Duodenal mucosa (tissue), 2 donors: Measurements from ENCODE around the gene ZNF532.

Experiments
- H3K27ac ChIP-seq: one replicate; pipeline ENCODE4 v1.7.0; 2013; ENCODE audit warnings: low read depth, low read length
- H3K27me3 ChIP-seq, 2 donors: one replicate each; pipeline ENCODE4 v1.7.0; 2013; ENCODE audit warnings: low read length in 2 of 2, control low read depth in 1 of 2; ENCODE audit not compliant: insufficient read depth in 2 of 2, control insufficient read depth in 1 of 2
- H3K36me3 ChIP-seq, 2 donors: one replicate each; pipeline ENCODE4 v1.7.0; 2013; ENCODE audit warnings: low read length in 2 of 2, control low read depth in 1 of 2; ENCODE audit not compliant: insufficient read depth in 2 of 2, control insufficient read depth in 1 of 2
- H3K4me1 ChIP-seq, 2 donors: one replicate each; pipeline ENCODE4 v1.7.0; 2013; ENCODE audit warnings: low read length in 2 of 2, control low read depth in 1 of 2; ENCODE audit not compliant: insufficient read depth in 2 of 2, control insufficient read depth in 1 of 2
- H3K4me3 ChIP-seq, 2 donors: one replicate each; pipeline ENCODE4 v1.7.0; 2013; ENCODE audit warnings: low read length in 2 of 2, low read depth in 1 of 2
- H3K9ac ChIP-seq, 2 donors: one replicate each; pipeline ENCODE4 v1.7.0; 2013; ENCODE audit warnings: low read length in 2 of 2, low read depth in 1 of 2
- H3K9me3 ChIP-seq, 2 donors: one replicate each; pipeline ENCODE4 v1.7.0; 2013; ENCODE audit warnings: low read length in 2 of 2, control low read depth in 1 of 2; ENCODE audit not compliant: control insufficient read depth in 1 of 2

ZNF532 gene

GRCh38 chr18:59029663-59030429, 165.2 kb downstream of the ZNF532 start:
- no peak overlapping the region for H3K27ac ChIP-seq
- H3K4me3 ChIP-seq: no peak overlapping the region
- no peaks in the 10 kb centered on the region for H3K4me1 ChIP-seq
- H3K9ac ChIP-seq: no peak overlapping the region
- no peaks in the 10 kb centered on the region for H3K27me3 ChIP-seq
- no peaks in the 10 kb centered on the region for H3K36me3 ChIP-seq
- no peaks in the 10 kb centered on the region for H3K9me3 ChIP-seq

GRCh38 chr18:59032308-59032707, 167.6 kb downstream of the ZNF532 start:
- Histone ChIP-seq H3K27ac (no peak overlapping the region), H3K27me3 (no peaks in the 10 kb centered on the region), H3K4me1 (no peaks in the 10 kb centered on the region), H3K36me3 (no peaks in the 10 kb centered on the region), H3K9me3 (no peaks in the 10 kb centered on the region), H3K9ac (no peak overlapping the region), H3K4me3 (no peak overlapping the region)

GRCh38 chr18:59033359-59033758, 168.7 kb downstream of the ZNF532 start:
- Histone ChIP-seq H3K36me3 (no peaks in the 10 kb centered on the region), H3K4me3 (no peak overlapping the region), H3K9ac (no peak overlapping the region), H3K27ac (no peak overlapping the region), H3K4me1 (peaks cover 0 to 5% of the 10 kb centered on the region in 2 donors), H3K9me3 (no peaks in the 10 kb centered on the region), H3K27me3 (no peaks in the 10 kb centered on the region)

- Histone ChIP-seq H3K4me1 (peaks cover 0 to 5% of the 10 kb centered on the region in 2 donors), H3K27ac (no peak overlapping the region), H3K36me3 (no peaks in the 10 kb centered on the region), H3K27me3 (no peaks in the 10 kb centered on the region), H3K9me3 (no peaks in the 10 kb centered on the region), H3K9ac (no peak overlapping the region), H3K4me3 (no peak overlapping the region)
Measured at GRCh38 chr18:59033974-59034373, 169.3 kb downstream of the ZNF532 start.

GRCh38 chr18:59035591-59035990, 170.9 kb downstream of the ZNF532 start:
- Histone ChIP-seq H3K4me1 (peaks cover 0 to 5% of the 10 kb centered on the region in 2 donors), H3K9ac (no peak overlapping the region), H3K27ac (no peak overlapping the region), H3K27me3 (no peaks in the 10 kb centered on the region), H3K9me3 (no peaks in the 10 kb centered on the region), H3K36me3 (no peaks in the 10 kb centered on the region), H3K4me3 (no peak overlapping the region)
